ENCODE measurements around the gene DENND2C.
"Not testable (repeated sequence)": the region's sequence is repeated elsewhere in the genome, so short reads cannot be mapped to it uniquely, and the experiment has no call there.

The DENND2C gene

GRCh38 chr1:114597949-114598348 is 71.9 kb downstream of the DENND2C start:
- DNase-seq = no peak

- DNase-seq = no peak
These were observed 74.2 kb downstream of the DENND2C start for GRCh38 chr1:114595602-114596001.

- no peak for DNase-seq
These were observed 75.8 kb downstream of the DENND2C start for GRCh38 chr1:114594046-114594445.

GRCh38 chr1:114589122-114589521 is 80.7 kb downstream of the DENND2C start:
- DNase-seq = no peak

GRCh38 chr1:114588196-114588689 is 81.6 kb downstream of the DENND2C start:
- DNase-seq = no peak

GRCh38 chr1:114587203-114587991 is 82.5 kb downstream of the DENND2C start:
- no peak for DNase-seq

GRCh38 chr1:114586513-114587047 is 83.3 kb downstream of the DENND2C start:
- DNase-seq = no peak

- no peak for DNase-seq
These were observed 84.6 kb downstream of the DENND2C start for GRCh38 chr1:114585231-114585630.

GRCh38 chr1:114581335-114582287 is 88.2 kb downstream of the DENND2C start, which contains the start of gene BCAS2:
TSS of gene BCAS2 (minus strand) at chr1:114581615. CDS start at chr1:114581591, 24 bp downstream.
- peak; percentile 50 to 99 (median 93) for DNase-seq

GRCh38 chr1:114574365-114574764 is 95.5 kb downstream of the DENND2C start:
- no peak for DNase-seq

GRCh38 chr1:114564141-114564540 is 105.7 kb downstream of the DENND2C start:
- DNase-seq = peak in 2 of 56 donors; percentile 3 to 4

GRCh38 chr1:114562978-114563510 is 106.8 kb downstream of the DENND2C start:
- not testable (repeated sequence) for DNase-seq

GRCh38 chr1:114561333-114561732 is 108.5 kb downstream of the DENND2C start:
- DNase-seq = no peak

GRCh38 chr1:114559356-114559755 is 110.5 kb downstream of the DENND2C start:
- DNase-seq = no peak

GRCh38 chr1:114558544-114558943 is 111.3 kb downstream of the DENND2C start:
- DNase-seq = no peak

- no peak for DNase-seq
These were observed 115.3 kb downstream of the DENND2C start for GRCh38 chr1:114554577-114554976.

- DNase-seq = no peak
These were observed 117.7 kb downstream of the DENND2C start for GRCh38 chr1:114552106-114552639.

- DNase-seq = no peak
These were observed 118.4 kb downstream of the DENND2C start for GRCh38 chr1:114551400-114551799.

- no peak for DNase-seq
These were observed 119.5 kb downstream of the DENND2C start for GRCh38 chr1:114550336-114550735.

- no peak for DNase-seq
These were observed 120.7 kb downstream of the DENND2C start for GRCh38 chr1:114549137-114549536.

- DNase-seq = no peak
These were observed 122.8 kb downstream of the DENND2C start for GRCh38 chr1:114547076-114547475.
